HG03066 (cell line): ENCODE results near the gene TEX2.
"Not testable (repeated sequence)": the region's sequence is repeated elsewhere in the genome, so short reads cannot be mapped to it uniquely, and the experiment has no call there.

Experiments used
- ATAC-seq: cut with Tn5 transposase; IDR thresholded peaks from one replicate; pipeline ENCODE4 v1.9.1; 2021; ENCODE audit warnings: low read depth; ENCODE audit not compliant: unreplicated experiment

The TEX2 gene

DNA sequence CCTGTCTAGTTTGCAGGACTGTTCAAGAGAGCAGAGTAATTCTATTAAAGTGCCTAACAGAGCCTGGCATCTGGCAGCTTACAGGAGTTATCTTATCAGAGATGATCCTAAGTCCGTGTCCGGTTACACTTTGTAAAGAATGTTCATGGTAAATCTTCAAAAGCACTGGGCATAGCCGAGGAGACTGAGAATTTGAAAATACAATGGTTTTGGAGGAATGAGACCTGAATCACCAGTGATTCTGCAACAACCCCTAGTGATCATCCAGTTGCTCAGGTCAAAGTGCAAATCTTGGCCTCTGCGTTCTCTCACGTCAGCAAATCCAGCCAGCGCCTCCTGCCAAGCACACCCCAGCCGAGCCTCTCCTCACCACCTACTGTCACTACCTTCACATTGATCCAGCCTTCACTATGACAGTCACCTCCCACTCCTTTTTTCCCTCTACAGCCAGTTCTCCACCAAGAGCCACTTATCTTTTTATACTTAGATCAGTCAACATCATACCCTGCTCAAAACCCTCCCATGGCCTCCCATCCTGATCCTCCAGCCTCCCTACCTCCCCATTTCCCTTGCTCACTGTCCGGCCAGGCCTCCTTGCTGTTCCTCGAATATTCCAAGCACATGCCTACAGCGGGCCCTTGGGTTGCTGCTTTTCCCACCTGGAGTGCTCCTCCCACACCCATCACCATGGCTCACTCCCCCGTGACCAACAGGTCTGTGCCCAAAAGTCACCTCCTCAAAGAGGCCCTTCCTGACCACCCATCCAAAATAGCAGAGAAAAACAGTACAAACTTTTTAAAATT, 75.8 kb downstream of the TEX2 start:
- ATAC-seq, result no peak

DNA sequence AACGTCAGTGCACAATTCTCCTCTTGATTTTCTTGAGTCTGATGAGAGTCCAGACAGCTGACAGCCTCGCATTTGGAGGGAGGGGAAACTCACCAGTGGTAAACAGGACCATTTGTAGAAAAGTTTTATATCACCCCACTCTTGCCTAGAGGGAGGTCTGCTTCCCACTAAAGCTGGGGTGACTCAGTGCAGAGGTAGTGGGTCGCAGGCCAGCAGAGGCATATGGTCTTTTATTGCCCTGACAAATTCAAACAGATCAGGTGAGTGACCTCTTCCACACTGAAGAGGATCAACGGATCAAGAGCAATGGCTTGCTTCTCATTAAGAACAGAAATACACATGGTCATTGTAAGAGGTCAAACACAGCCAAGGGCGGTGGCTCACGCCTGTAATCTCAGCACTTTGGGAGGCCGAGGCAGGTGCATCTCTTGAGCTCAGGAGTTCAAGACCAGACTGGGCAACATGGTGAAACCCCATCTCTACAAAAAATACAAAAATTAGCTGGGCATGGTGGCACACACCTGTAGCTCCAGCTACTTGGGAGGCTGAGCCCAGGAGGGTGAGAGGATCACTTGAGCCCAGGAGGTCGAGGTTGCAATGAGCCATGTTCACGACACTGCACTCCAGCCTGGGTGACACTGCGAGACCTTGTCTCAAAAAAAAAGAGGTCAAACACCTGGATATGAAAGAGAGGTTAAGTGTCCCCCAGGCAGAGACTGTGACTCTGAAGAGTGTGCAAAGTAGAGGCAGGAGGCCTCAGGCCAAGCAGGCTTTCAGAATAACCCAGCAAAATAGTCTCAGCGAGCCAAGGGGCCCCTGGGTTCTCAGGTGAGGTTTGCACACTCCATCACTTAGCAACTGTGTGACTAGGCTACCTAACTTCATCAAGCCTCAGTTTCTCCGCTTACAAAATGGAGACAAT, 76.6 kb downstream of the TEX2 start:
- no peak for ATAC-seq

DNA sequence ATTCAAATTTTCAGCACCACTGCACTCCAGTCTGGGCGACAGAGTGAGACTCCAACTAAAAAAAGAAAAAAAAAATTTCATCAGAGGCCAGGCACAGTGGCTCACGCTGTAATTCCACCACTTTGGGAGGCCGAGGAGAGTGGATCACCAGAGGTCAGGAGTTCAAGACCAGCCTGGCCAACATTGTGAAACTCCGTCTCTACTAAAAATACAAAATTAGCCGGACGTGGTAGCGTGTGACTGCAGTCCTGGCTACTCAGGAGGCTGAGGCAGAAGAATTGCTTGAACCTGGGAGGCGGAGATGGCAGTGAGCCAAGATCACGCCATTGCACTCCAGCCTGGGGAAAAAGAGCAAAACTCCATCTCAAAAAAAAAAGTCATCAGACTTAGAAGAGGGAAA, 77.5 kb downstream of the TEX2 start:
- ATAC-seq, result not testable (repeated sequence)

DNA sequence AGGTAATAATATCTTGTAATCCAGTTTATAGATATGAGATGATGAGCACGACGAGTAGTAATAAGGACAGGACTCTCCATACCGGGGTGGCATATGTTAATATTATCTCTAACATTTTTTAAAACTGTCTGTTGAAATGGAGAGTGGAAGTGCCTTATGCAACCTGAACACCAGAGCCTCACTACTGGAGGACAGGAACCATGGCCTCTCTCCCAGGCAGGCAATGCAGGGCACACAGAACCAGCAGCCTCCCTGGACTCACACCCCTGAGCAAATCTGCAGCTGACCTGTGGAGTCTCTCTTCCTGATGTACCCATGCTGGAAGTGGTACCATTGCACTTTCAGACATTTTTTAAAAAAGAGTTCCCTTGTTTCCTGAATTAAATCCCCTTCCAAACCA, 78.0 kb downstream of the TEX2 start:
- no peak for ATAC-seq

DNA sequence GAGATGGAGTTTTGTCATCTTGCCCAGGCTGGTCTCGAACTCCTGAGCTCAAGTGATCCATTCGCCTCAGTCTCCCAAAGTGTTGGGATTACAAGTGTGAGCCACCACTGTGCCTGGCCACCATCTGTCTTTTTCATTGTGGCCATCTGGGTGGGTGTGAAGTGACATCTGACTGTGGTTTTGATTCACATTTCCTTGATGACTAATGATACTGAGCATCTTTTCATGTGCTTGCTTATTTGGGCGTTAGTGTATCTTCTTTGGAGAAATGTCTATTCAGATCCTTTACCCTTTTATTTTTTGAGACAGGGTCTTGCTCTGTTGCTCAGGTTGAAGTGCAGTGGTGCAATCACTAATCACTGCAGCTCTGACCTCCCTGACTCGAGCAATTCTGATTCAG, 79.2 kb downstream of the TEX2 start:
- no peak for ATAC-seq

DNA sequence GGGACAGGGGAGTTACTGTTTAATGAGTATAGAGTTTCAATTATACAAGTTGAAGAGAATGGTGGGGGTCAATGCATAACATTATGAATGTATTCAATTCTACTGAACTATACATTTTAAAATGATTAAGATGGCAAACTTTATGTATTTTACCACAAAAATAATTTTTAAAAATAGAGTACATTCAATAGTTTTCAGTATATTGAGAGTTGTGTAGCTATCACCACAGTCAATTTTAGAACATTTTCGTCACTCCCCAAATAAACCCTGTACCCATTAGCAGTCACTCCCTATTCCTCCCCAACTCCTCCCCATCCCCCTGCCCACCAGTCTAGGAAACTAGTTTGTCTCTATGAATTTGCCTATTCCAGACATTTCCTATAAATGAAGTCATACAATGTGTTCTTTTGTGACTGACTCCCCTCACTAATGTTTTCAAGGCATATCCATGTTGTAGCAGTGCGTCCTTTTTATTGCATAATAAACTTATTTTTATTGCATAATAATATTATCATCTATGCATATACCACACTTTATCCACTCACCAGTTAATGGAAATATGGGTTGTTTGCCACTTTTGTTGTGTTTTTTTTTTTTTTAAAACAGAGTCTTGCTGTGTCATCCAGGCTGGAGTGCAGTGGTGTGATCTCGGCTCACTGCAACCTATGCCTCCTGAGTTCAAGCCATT, 80.6 kb downstream of the TEX2 start:
- no peak for ATAC-seq

DNA sequence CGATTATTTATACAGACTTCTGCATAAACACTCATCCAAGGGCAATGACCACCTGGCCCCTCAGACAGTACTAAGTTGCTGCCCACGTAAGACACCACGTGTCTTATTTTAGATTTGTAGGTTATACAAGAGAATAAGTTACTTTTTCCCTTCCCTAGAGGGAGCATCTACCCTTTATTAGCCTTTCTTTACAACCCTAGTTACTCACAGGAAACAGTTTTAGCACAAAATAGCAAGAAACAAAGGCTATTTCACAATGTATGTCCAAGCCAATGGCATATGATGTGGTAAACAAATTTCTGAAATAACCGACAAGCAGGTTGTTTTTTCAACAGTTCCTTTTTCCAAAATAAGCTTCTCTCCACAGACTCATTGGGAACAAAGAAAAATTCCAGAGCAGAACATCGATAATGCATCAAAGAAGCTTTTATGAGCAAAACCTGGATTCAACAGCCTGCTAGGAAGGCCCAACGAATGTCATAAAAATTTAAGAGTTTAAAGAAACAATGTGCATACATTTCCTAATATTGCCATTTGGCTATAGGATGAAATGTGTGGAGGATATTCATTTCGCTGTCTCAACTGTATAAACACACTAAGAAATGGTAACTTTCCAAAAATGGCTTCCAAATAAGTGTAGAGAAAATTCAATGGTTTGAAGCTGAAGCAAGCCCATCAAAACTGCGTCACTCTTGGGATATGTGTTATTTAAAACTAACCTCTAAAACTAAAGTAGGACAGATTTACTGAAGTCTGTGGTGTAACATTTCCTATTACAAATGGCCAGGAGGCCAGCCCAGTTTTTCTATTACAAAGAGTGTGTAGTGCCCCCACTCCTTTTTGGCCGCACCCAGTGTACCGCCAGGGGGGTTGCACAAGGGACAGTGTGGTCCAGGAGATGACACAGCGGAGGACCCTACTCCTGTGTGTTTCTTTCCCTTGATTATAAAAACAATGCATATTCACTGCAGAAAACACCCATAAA, 82.7 kb downstream of the TEX2 start:
- no peak for ATAC-seq

DNA sequence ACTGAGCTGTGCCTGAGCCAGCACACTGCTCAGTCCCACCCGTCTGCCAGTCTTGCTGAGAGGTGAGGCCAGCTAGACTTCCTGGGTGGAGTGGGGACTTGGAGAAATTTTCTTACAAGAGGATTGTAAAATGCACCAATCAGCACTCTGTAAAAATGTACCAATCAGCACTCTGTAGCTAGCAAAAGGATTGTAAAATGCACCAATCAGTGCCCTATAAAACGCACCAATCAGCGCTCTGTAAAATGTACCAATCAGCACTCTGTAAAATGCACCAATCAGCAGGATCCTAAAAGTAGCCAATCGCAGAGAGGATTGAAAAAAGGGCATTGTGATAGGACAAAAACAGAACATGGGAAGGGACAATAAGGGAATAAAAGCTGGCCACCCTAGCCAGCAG, 84.0 kb downstream of the TEX2 start:
- not testable (repeated sequence) for ATAC-seq

DNA sequence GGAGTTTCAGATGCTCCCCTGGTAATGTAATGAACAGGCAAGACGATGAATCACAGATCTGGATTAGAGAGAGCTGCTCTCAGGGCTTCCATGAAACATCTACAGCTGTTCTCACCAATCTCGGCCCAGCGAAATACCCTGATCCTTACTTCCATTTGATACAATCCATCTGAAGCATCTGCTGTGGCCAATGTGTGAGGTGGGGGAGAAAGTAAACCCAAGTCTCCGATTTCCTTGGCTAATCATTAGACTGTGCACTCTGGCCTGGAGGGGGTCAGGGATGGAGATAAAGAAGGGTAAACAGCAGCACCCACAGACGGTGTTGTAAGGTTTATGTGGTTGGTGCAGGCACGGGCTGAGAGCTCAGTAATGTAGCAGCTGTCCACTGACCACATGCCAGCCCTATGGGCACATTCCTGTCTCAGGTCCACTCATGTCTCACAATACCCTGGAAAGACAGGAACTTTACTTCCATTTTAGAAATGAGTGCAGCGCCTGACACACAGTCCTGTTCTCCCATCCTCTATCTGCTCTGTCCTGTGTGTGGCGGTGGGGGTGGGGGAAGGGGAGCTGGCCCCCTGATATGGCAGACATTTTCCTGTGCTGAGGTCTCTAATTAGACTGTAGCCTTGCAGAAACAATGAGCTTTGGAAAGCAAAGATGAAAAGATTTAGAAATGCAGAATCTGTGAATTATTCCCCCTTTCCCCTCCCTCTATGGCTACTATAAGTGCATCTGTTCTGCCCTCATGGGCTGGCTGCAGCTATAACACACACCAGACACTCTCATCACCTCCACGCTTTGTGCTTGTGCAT, 84.8 kb downstream of the TEX2 start:
- ATAC-seq, result no peak

DNA sequence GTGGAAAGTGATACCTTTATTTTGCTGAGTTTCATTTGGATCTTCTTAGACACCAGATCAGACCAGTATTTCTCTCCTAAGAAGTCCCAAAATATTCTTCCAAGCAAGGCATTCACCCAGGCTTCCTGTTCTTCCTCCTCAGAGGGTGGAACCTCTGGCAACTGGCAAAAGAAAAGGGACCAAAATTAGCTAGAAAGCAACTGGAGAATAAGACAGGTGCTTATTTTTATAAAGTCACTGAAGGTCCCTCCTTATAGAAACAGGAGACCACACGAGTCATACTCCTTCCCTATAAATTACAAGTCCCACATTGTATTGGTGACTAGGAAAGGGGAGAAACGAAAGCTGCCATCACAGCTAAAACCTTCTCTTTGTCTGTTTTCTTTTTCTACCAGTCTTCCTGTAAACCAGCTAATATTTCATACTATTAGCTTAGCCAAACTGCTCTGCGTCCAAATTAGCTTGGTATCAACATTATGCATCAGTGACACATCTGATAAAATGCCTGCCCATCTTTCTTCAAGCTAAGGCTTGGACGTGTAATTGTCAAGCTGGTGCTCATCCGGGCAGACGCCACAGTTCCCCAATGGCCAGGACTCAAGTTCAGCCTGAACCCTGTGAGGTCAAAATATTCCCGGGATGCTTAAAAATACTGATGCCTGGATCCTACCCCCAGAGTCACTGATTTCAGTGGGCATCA, 85.6 kb downstream of the TEX2 start:
- no peak for ATAC-seq

DNA sequence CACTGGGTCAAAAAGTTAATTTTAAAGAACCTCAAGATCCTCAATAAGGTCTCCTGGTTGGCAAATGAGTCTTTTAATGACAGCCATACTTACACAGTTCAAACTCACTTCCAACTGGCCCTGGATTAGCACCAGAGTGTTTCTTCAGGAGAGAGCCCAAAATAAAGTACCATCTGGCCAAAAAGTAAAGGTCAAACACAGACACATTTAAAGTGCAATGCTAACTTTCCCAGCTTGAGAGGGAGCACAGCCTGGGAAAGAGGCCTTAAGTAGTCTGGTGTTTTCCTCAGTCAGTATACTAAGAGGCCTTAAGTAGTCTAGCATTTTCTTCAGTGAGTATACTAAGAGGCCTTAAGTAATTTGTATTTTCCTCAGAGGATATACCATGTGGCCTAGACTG, 86.5 kb downstream of the TEX2 start:
- no peak for ATAC-seq

DNA sequence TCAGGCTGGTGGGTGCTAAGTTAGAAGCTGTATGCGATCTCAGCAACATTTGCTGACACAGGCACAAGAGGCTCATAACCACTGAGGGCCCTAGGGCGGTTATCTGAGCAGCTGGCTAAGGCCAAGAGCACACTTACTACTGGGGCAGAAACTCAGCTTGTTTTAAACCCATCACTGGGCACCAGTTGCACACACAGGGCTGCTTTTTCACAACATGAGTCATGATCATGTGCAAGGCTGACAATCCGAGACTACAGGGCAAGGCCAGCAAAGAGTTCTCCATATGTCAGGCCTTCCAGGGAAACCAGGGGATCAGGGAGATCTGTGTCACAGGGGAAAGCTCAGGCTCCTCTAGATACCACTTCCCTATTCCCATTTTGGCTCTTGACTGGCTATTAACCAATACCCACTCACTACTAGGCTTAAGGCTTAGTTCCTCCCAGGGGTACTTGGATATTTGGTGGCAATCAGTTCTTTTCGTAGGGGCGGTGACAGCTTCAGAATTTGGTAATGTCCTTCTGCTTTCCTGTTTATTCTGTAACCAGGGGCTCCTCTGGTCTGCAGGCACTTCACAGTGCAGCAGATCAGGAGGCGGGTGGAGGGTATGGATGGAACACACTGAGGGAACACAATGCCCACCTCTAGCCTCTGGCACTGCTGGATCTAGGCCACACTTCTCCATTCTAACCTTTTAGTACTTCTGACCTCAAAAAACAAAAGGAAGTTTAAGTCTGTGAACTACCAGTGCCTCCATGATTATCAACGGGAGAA, 88.2 kb downstream of the TEX2 start:
- no peak for ATAC-seq

DNA sequence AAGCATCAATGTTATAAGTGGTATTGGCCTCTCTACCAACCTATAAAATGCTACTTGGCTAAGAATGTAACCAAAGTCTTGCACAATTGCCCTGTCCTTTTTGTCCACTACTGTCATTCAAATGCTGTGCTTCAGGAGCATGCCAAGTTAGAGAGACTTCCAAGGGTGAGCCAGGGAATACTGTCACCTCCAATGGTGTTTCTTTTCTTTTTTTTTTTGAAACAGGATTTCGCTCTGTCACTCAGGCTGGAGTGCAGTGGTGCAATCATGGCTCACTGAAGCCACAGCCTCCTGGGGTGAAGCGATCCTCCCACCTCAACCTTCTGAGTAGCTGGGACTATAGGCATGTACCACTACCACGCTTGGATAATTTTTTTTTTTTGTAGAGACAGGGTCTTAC, 89.4 kb downstream of the TEX2 start:
- ATAC-seq, result no peak

DNA sequence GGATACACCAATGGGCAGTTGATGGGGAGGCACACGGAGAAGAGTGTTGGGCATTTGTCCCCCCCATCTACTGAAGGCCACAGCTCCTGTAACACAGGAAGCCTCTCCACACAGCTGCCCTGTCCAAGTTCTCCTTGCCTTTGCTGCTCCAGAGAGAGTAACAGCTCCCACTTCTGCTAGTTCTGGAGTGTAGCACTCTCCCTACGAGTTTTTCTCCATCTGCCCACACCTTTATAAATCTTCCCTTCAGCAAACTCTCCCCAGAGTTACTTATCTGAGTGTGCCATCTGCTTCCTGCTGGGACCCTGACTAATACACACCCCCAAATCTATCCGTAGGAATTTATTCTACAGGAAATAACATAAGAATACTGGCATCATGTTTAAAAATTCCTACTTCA, 90.5 kb downstream of the TEX2 start:
- no peak for ATAC-seq

DNA sequence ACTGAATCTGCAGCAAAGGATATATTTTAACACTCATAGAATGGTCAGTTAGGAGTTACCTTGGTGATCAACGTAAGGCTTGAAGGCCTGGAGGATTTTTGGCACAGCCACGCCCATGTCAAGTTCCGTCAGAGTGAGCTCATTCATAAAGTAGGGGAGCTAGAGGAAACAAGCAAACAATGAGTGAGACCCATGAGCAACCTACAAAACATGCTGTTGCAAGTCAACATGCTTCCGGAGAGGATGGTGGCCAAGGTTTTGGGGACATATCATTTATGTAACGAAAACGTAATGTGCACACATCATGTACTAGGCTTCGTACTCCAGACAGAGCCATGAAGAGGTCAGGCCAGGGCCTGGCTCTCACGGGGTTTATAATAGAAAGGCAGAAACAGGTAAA, 92.0 kb downstream of the TEX2 start:
- ATAC-seq, result no peak

DNA sequence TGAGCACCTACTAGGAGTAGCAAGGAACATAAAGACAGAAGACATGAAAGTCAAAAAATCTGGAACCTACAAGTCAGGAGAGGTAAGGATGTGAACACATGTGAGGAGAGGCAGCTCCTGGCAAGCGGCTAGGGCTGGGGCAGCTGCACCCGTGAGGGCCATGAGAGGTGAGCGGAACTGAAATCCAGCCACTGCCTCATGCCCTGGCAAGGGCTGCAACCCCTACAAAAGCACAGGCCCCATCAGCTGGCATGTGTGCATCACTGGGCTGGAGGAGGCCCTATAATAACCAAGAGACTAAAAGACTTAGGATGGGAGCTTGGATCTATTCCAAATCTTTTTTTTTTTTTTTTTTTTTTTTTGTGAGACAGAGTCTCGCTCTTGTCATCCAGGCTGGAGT, 92.8 kb downstream of the TEX2 start:
- ATAC-seq, result no peak

DNA sequence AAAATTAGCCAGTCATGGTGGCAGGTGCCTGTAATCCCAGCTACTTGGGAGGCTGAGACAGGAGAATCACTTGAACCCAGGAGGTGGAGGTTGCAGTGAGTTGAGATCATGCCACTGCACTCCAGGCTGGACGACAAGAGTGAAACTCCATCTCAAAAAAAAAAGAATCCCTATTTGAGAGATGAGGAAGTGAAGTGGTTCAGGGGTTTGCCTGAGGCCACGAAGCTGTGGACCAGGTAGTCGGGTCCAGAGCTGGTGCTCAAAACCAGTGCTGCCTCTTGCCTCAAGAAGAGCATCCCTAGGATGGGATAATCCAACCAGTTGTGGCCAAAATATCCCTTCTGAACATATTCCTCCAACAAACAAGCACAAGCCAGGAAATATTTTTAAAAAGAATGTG, 95.4 kb downstream of the TEX2 start:
- not testable (repeated sequence) for ATAC-seq

DNA sequence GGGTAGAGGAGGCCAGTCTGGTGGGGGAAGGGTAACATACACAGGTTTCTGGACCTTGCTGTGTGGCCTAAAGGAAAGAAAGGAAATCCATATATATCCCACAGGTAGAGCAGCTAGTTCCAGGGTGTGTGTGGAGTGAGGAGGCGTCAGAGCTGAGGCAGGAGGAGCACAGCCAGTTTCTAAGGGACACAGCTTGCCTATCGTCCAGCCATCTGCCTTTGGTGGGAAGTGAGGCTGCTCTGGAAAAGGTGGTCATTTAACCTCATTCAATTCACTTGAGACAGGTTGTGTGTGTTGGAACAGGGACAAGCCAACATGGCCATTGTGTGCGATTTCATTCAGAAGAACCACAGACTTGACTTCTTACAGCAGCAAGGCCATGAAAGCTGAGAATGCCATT, 96.2 kb downstream of the TEX2 start:
- no peak for ATAC-seq
